ENCODE results near the gene PGRMC1.
"Not testable (repeated sequence)": the region's sequence is repeated elsewhere in the genome, so short reads cannot be mapped to it uniquely, and the experiment has no call there.

Gene PGRMC1

DNA sequence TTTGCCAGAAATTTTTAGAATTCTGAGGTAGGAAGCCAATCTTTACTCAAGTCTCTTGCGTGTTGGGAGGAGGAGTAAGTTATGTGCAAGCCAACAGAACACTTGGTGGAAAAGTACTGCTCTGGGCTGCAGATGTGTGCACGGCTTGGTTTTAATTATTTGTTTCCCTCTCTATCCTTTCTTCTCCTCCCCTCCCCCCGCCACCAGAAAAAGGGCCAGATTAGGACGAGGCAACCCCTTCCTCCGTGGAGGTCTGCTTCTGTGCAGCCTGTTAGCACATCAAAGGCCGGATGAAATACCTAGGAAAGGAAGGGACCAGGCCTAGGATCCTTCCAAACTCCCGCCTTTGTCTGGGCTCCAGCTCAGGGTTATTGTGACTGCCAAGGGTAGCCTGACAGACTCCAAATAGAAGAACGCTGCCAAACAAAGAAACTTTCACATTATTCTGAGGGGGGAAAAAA is 1.0 kb upstream of the PGRMC1 start:
- no peak for DNase-seq

DNA sequence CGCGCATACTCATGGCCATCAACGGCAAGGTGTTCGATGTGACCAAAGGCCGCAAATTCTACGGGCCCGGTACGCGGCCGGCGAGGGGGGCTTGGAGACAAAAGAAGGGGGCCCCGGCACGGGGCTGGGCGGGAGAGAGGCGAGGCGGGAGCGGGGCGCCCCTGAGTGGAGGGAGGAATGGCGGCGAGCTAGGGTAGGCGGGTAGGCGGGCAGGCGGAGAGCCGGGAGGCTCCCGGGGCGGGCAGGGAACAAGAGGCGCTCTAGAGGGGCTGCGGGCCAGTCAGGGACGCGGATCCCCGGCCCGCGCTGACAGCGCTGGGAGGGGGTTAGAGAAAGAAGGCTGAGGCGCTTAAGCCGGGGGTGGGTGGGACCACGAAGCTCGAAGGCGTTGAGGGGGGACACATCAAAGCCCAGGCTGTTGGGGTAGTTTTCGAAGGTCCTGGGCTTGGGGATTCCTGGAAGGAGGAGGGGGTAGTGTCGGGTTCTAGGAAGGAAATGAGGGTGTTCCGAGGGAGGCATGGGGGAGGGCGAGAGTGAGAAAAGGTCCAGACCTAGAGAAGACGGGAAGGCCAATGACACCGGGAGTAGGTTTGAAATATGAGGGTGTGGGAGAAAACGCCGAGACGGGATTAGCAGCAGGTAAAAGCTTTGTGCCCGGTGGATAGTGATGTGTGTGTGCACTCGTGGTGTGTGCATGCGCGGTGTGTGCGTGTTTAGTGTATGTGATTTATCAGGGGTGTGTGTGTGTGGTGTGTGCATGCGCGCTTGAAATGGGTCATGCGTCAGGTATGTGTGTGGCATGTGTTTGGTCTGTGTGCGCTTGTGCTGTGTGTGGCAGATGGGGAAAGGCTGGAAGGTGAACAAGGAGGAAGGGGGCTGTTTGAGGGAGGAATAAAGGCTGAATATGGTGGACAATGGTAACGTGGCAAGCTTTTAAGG is 807 bp downstream of the PGRMC1 start:
- peak; percentile 69 for DNase-seq

DNA sequence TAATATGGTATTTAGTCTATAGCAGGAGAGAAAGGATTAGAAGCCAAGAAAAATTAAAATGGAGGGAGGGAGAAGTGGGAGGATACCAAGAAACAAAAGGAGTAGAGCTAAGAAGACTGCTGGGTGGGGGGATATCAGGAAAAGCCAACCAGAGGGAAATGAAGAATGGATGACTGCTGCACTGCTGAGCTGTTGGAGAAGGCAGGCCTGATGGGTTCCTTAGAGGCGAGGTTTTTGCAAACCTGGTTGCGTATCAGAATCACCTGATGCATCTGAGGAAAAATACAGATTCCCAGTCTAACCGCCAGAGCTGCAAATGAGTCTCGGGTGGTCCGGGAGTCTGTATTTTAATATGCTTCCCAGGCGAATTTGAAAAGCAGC is 1.5 kb downstream of the PGRMC1 start:
- DNase-seq: no peak

DNA sequence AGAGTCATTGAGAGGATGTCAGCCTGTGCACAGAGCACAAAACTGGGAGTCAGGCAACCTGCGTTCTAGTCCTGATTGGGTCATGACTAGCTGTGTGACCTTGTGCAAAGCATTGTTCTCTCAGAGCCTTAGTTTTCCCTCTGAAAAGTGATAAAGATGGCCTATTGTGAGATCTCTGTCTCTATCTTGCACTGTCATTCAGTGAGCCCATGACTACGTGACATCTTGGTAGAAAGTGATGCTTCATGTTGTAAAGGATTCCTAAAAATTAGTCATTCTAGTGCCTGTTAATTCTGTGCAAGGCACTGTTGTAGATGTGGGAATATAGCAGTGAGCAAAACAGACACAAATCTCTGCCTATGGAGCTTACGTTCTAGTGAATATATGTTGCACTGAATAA is 2.5 kb downstream of the PGRMC1 start:
- peak; percentile 67 for DNase-seq

DNA sequence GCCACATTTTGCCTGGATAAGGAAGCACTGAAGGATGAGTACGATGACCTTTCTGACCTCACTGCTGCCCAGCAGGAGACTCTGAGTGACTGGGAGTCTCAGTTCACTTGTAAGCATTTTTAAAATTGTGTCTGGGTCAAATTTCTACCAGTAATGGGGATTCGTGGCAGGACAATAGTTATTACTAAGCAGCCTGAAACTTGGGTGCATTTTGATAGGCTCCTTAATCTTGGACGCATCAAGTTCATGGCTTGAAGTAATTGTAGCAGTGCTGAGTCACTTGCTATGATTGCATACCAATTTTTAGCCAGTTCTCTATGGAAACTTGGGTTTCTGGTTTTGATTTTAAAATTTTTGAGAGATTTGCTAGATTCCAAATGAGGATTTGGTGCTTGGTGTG is 4.3 kb downstream of the PGRMC1 start:
- peak; percentile 79 for DNase-seq

DNA sequence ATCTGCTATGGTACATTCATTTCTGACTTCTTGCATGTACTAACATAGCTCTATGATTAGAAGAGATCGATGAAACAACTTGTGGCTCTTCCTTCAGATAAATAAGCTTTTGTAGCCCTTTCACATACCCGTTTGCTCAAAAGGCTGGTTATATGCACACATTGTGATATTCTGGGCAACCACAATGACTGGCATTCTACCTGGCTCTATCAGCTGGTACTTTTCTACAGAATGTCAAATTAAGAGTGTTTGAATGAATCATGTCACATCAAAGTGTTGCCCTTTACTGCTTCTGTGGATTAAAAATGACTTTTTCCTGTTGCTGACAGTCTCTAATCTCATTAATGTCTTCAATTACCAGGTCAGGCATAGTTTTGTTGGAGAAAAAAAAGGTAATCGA is 11.6 kb downstream of the PGRMC1 start:
- DNase-seq: no peak

DNA sequence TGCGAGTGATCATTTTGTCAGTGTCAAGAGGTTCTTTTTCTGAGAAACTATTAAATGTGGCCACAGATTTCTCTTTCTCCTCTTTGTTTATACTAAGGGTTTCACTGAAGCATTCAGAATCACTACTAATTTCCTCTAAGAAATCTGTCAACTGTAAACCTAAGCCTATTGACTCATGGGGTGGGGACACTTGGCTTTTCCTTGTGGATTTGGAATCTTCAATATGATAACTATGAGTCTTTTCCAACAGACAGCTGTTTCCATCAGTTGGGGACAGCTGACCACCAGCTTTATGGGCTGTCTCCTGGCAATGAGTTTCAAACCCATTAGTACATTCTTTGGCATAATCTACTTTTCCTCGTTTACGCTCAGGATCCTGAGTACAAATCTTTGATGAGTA is 13.8 kb downstream of the PGRMC1 start:
- no peak for DNase-seq

DNA sequence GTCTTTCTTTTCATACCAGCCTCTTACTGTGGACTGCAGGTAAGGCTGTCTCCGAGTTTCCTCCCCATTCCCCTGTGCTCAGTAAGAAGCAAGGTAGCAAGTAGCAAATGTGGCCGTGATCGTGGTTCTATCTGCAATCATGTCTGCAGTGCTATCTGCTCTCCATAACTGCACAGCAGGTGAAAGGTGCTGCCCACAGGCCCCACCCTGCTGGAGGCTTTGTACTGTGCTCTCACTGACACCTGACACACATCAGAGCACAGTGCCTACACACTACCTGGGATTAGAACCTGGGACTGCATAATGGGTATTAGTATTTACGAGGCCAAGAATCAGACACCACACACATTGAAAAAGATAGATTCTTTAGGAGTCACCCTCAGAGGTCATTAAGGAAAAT is 15.3 kb downstream of the PGRMC1 start:
- DNase-seq: no peak

DNA sequence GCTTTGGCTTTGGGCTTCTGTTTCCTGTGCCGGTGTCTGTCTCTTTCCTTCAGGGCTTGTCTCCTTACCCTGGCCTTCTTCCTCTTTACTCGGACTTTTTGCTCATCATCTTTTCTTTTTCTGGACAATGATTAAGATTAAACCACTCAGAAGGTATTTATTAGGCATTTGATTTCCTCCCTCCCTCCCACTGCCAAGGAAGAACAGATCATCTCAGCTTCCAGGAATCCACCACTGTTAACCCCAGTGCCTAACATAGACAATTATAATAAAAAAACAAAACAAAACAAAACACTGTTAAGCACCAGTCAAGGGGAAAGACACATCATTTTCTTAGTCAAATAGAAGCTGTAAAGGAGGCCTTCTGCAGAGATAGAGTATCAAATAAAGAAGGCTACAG is 16.6 kb downstream of the PGRMC1 start:
- DNase-seq: no peak

DNA sequence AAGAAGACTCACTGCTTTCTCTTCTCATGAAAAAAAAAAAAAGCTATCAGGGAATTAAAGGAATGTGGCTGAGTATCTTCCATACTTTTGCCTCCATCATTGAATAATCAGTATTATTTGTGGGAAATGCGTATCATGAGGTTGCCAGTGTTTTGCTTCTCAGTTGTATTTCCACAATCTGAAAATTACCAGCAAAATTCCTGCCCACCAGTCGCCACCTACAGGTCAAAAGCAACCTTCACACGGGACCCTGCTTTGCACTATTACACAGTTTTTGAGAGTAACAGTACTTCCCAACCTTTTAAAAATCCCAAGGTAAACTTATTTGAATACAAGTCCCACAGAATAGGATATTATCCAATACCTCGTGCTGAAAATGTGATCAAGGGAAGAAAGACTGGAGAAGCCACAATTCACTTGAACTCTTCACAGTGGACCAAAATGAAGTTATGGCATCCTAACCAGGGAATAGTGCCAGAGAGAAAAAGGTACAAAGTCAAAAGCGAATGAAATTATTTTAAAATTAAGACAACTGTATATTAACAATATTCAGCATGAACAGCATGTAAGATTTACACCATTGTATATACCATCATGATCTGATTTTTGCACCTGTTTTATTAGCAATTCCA is 30.4 kb downstream of the PGRMC1 start:
- peak; percentile 21 for DNase-seq

DNA sequence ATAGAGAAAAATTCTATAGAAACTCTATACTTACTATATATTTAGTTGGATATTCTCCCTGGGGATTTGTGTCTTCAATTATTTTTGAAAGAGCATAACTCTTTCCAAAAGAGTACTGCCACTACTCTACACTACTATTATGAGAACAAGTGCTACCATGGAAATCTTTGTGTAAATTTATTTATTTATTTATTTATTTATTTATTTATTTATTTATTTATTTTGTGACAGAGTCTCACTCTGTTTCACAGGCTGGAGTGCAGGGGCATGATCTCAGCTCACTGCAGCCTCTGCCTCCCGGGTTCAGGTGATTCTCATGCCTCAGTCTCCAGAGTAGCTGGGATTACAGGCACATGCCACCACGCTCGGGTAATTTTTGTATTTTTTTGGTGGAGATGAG is 31.0 kb downstream of the PGRMC1 start:
- DNase-seq: not testable (repeated sequence)

DNA sequence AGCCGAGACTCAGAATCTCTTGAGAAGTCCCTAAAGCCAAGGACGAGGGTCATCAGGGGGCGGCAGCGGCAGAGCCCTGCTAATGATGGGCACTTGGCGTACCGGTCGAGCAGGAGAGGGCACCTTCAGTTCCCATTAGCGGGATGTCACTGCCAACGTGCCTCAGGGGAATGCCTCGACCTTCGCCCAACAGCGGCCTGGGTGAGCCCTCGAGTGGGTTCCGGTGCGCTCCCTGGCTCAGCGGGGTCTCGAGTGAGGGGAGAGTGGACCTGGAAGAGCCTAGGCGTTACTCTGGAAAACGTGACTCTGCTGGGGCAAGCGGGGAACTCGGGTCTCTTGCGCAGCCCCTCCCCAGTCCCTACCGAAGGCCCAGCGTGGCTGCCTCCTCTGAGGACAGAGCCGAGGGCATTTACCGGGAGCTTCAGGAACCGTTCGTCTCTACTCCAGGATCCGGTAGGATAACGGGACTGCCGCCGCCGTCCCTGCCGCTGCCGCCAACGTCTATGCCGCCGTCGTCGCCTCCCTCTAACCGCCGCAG is 36.9 kb downstream of the PGRMC1 start:
- DNase-seq: no peak

DNA sequence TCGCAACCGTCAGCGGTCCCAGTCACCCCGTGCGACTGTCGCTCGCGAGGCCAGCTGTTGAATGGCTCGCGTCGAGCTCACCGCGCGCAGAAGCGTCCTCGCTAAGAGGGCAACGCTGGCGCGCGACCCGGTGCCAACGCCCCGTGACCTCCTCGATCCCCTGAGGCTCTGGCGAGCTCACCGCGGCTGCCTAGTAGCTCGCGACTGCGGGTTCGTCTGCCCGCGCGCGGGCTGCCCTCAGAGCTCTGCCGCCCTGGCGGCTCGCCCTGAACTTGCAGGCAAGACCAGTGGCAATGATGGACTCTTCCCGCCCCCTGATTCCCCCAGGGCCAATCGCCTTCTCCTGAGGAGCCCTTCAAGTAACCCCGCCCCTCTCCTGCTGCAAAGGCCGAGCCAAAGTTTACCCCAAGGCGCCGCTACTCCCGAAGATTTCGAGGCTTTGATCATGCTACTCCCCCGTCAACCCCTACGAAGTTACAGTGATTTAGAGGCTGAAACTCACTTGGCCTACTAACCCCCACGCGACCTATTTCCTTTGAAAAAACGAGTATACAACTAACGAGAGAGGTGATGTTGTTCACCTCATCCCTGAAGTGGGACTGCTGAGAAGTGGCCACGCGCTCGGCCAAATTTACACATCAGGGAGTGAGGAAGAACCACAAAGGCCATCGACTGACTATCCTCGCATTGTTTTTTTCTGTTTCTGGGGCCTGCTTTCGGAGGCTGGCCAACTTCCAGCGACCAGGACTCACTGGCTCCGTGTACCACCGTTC is 37.5 kb downstream of the PGRMC1 start:
- DNase-seq: peak; percentile 63

DNA sequence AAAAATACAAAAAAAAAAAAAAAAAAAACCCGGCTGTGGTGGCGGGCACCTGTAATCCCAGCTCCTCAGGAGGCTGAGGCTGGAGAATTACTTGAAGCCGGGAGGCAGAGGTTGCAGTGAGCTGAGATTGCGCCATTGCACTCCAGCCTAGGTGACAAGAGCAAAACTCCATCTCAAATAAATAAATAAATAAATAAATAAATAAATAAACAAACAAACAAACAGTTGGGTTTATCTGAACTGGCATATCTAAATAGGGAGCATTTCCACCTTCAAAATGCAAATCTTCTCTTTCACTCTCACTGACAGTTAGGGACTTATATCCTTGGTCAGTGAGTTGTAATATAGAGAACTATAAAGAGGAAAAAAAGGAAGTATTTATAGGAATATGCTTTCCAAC is 46.3 kb downstream of the PGRMC1 start:
- DNase-seq: not testable (repeated sequence)

DNA sequence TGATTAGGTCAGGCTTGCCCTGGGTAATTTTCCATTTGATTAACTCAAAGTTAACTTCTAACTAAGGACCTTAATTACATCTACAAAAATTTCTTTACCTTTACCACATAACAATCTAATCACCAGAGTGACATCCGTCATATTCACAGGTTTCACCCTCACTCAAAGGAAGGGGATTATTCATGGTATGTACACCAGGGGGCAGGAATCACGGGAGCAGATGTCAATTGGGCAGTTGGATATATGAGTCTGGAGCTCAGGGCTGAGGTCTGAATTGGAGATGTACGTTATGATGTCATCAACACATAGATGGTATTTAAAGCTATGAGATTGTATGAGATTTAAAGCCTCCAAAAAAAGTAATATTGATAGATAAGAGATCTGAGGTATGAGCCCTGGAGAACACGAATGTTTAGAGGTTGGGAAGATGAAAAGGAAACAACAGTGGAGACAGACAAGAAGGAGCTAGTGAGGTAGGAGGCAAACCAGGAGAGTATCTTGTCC is 52.9 kb downstream of the PGRMC1 start:
- no peak for DNase-seq

DNA sequence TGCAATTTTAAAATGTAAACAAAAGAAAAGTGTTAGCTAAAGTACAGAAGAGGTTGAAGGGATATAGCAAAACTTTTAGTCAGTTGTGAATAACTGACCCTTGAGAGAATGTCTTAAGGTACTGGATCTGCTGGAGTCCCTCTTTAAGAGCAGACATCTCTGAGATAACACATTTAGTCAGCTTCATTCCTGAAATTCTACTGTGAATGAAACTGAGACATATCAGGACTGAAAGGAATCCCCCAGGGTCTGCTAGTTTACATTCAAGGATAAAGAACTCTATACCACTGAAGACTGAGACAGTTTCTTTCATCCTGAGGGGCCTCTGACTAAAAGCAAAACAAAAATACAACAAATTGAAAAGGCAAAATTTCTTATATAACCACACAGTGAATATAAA is 54.4 kb downstream of the PGRMC1 start:
- DNase-seq: peak; percentile 52

DNA sequence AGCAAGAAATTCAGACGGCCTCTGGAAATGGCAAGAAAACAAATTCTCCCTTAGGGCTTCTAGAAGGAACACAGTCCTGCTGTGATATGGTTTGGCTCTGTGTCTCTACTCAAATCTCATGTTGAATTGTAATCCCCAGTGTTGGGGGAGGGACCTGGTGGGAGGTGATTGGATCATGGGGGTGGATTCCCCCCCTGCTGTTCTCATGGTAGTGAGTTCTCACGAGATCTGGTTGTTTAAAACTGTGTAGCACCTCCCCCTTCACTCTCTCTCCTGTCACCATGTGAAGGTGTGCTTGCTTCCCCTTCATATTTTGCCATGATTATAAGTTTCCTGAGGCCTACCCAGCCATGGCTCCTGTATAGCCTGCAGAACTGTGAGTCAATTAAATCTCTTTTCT is 55.2 kb downstream of the PGRMC1 start:
- DNase-seq: not testable (repeated sequence)

DNA sequence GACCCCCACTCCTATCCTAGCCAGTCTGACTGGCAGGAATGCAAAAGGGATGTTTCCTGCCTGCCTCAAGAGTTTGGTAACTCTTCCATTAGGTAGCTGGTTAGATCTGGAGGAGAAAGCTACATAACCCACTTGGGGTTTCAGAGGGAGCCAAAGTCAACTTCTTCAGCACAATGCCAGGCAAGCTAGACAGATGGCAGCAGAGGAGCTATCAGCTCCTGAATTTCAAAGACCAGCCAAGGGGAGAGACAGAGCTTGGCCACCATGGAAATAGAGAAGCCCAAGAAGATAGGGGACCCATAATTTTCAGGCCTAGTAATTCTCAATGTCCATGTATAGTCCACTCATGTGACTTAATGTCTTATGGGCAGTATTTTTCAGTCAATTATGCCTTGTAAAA is 56.4 kb downstream of the PGRMC1 start:
- DNase-seq: no peak
